C1 segment of cervical spinal cord (tissue), 14 donors: Measurements from ENCODE around the gene ISG15.
"Not testable (repeated sequence)": the region's sequence is repeated elsewhere in the genome, so short reads cannot be mapped to it uniquely, and the experiment has no call there.

Experiments
- DNase-seq, 14 donors: peaks; one replicate each; lab custom pipeline; 2025; lab: John Stamatoyannopoulos, UW

Gene ISG15

GRCh38 chr1:1044455-1045078, 31.3 kb downstream of the ISG15 start:
- DNase-seq, result no peak

GRCh38 chr1:1045129-1045528, 31.8 kb downstream of the ISG15 start:
- no peak for DNase-seq

GRCh38 chr1:1046243-1046642, 32.9 kb downstream of the ISG15 start:
- no peak for DNase-seq

- no peak for DNase-seq
Measured at GRCh38 chr1:1046767-1047166, 33.5 kb downstream of the ISG15 start.

- DNase-seq, result no peak
Measured at GRCh38 chr1:1047407-1047806, 34.1 kb downstream of the ISG15 start.

GRCh38 chr1:1047963-1048362, 34.7 kb downstream of the ISG15 start:
- DNase-seq, result no peak

- no peak for DNase-seq
Measured at GRCh38 chr1:1048765-1049164, 35.5 kb downstream of the ISG15 start.

GRCh38 chr1:1049318-1050165, 36.2 kb downstream of the ISG15 start:
- no peak for DNase-seq

GRCh38 chr1:1050577-1051052, 37.3 kb downstream of the ISG15 start:
- DNase-seq, result no peak

- no peak for DNase-seq
Measured at GRCh38 chr1:1051127-1051810, 38.0 kb downstream of the ISG15 start.

GRCh38 chr1:1052003-1052840, 38.9 kb downstream of the ISG15 start:
- no peak for DNase-seq

GRCh38 chr1:1053022-1053421, 39.7 kb downstream of the ISG15 start:
- DNase-seq, result no peak

GRCh38 chr1:1053682-1054081, 40.4 kb downstream of the ISG15 start:
- no peak for DNase-seq

- DNase-seq, result no peak
Measured at GRCh38 chr1:1054099-1054700, 40.9 kb downstream of the ISG15 start.

- no peak for DNase-seq
Measured at GRCh38 chr1:1054971-1055370, 41.7 kb downstream of the ISG15 start.

- DNase-seq, result no peak
Measured at GRCh38 chr1:1055841-1056736, 42.8 kb downstream of the ISG15 start.

- DNase-seq, result not testable (repeated sequence)
Measured at GRCh38 chr1:1057769-1058087, 44.4 kb downstream of the ISG15 start.

GRCh38 chr1:1058088-1058905, 45.0 kb downstream of the ISG15 start:
- no peak for DNase-seq

- DNase-seq, result no peak
Measured at GRCh38 chr1:1058921-1059493, 45.7 kb downstream of the ISG15 start.
